Suprapubic skin (tissue), 4 donors: ENCODE data around the gene PTX4.

Experiments used
- POLR2A ChIP-seq, 2 donors: fragments of 450-650 bp; IDR thresholded peaks; one replicate each; pipeline ENCODE4 v1.6.1; 2017; ENCODE audit warnings: antibody characterized with exemption in 2 of 2, mild to moderate bottlenecking in 2 of 2, moderate library complexity in 2 of 2
- POLR2AphosphoS5 ChIP-seq, 3 donors: sonication (generic); formaldehyde crosslinking; IDR thresholded peaks; one replicate each; pipeline ENCODE4 v1.6.1; 2017; ENCODE audit warnings: antibody characterized with exemption in 3 of 3
- TF ChIP-seq, protein P1 (sequence below), 2 donors: fragments of 200-600 bp in 1 of 2; fragments of 450-650 bp in 1 of 2; sonication (generic) in 1 of 2; IDR thresholded peaks; one replicate each; pipeline ENCODE4 v1.5.1; 2016 to 2019; ENCODE audit warnings: antibody characterized with exemption in 2 of 2, mild to moderate bottlenecking in 1 of 2, moderate library complexity in 1 of 2

DNA sequence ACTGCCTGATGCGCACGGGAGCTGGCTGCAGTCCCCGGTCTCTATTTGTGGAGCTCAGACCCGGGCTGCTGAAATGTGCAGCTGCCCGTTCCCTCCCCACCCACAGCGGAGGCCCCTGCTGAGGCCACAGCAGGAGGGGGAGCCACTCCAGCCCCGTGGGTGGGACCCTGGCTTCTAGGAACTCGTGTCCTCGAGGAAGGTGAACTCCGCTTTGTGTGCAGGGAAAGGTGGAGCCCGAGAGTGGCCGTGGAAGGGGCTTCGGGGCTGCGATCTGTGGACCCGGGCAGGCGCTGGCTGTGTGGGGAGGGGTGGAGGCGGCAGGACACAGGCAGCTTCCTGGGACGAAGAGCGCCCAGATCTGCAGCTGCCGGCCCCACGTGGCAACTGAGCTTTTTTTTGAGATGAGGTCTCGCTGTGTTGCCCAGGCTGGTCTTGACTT is 47.3 kb downstream of the PTX4 start:
- TF ChIP-seq, protein P1, sequence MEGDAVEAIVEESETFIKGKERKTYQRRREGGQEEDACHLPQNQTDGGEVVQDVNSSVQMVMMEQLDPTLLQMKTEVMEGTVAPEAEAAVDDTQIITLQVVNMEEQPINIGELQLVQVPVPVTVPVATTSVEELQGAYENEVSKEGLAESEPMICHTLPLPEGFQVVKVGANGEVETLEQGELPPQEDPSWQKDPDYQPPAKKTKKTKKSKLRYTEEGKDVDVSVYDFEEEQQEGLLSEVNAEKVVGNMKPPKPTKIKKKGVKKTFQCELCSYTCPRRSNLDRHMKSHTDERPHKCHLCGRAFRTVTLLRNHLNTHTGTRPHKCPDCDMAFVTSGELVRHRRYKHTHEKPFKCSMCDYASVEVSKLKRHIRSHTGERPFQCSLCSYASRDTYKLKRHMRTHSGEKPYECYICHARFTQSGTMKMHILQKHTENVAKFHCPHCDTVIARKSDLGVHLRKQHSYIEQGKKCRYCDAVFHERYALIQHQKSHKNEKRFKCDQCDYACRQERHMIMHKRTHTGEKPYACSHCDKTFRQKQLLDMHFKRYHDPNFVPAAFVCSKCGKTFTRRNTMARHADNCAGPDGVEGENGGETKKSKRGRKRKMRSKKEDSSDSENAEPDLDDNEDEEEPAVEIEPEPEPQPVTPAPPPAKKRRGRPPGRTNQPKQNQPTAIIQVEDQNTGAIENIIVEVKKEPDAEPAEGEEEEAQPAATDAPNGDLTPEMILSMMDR (IDR thresholded peaks at IDR 0.05), result no peak
- no peak for TF ChIP-seq POLR2AphosphoS5 (IDR thresholded peaks at IDR 0.05)
- no peak for TF ChIP-seq POLR2A (IDR thresholded peaks at IDR 0.05)
